Neural cell (in vitro differentiated cells): Measurements from ENCODE around the gene THRAP3. TPM values are rescaled to one million over a fixed set of nuclear protein-coding genes. Genes with fewer than 3 reads are reported as not detected.

ENCODE experiments used
- H2AFZ ChIP-seq: fragments of 200-600, 300-800 bp; sonication (generic), shearing (Covaris generic); 2 replicates; pipeline ENCODE4 v1.6.0; 2014; ENCODE audit warnings: low read depth, mild to moderate bottlenecking, antibody characterized with exemption, low read length, moderate library complexity
- H3F3A ChIP-seq: fragments of 200-600 bp; shearing (Covaris generic); 2 replicates; pipeline ENCODE4 v1.6.1; 2016; ENCODE audit warnings: mild to moderate bottlenecking, moderate library complexity, mixed read lengths, antibody characterized with exemption, low read length; ENCODE audit not compliant: insufficient read depth, poor library complexity, severe bottlenecking
- H3K27ac ChIP-seq: fragments of 200-600, 300-800 bp; sonication (generic), shearing (Covaris generic); 2 replicates; pipeline ENCODE4 v1.5.1; 2014; ENCODE audit warnings: mild to moderate bottlenecking, low read length, moderate library complexity
- H3K27me3 ChIP-seq: fragments of 300-800, 200-600 bp; sonication (generic), shearing (Covaris generic); 2 replicates; pipeline ENCODE4 v1.6.0; 2014; ENCODE audit warnings: mild to moderate bottlenecking, low read depth, low read length, moderate library complexity; ENCODE audit not compliant: insufficient read depth
- H3K36me3 ChIP-seq: fragments of 300-800, 200-600 bp; sonication (generic), shearing (Covaris generic); 2 replicates; pipeline ENCODE4 v1.5.1; 2014; ENCODE audit warnings: mild to moderate bottlenecking, antibody characterized with exemption, low read length, moderate library complexity; ENCODE audit not compliant: insufficient read depth
- H3K4me2 ChIP-seq: fragments of 300-800, 200-600 bp; sonication (generic), shearing (Covaris generic); 2 replicates; pipeline ENCODE4 v1.6.0; 2014; ENCODE audit warnings: mild to moderate bottlenecking, low read length
- H3K4me3 ChIP-seq: fragments of 300-800, 200-600 bp; sonication (generic), shearing (Covaris generic); 2 replicates; pipeline ENCODE4 v1.5.1; 2014; ENCODE audit warnings: mild to moderate bottlenecking, low read length, moderate library complexity
- H3K79me2 ChIP-seq: fragments of 200-600 bp; shearing (Covaris generic); replicated peaks from 2 replicates; pipeline ENCODE4 v1.6.0; 2014; ENCODE audit warnings: mild to moderate bottlenecking, low read length, moderate library complexity; ENCODE audit not compliant: insufficient read depth
- H3K9ac ChIP-seq: fragments of 300-800, 200-600 bp; sonication (generic), shearing (Covaris generic); 2 replicates; pipeline ENCODE4 v1.6.1; 2016; ENCODE audit warnings: mild to moderate bottlenecking, low read length, mixed read lengths
- H3K9me2 ChIP-seq: fragments of 200-600 bp; shearing (Covaris generic); 2 replicates; pipeline ENCODE4 v1.6.1; 2016; ENCODE audit warnings: mild to moderate bottlenecking, low read length, mixed read lengths; ENCODE audit not compliant: insufficient read depth
- H3K9me3 ChIP-seq: fragments of 200-600, 300-800 bp; sonication (generic), shearing (Covaris generic); 2 replicates; pipeline ENCODE4 v1.6.1; 2016; ENCODE audit warnings: mild to moderate bottlenecking, mixed run types, low read length, moderate library complexity, mixed read lengths
- H4K20me1 ChIP-seq: fragments of 200-600 bp; shearing (Covaris generic); 2 replicates; pipeline ENCODE4 v1.6.1; 2016; ENCODE audit warnings: mild to moderate bottlenecking, mixed run types; ENCODE audit not compliant: insufficient read depth
- CTCF ChIP-seq: fragments of 450-650 bp; IDR thresholded peaks from 2 replicates; pipeline ENCODE4 v1.5.1; 2014; ENCODE audit warnings: antibody characterized with exemption, mild to moderate bottlenecking, moderate library complexity; ENCODE audit not compliant: poor library complexity, severe bottlenecking
- EP300 ChIP-seq: fragments of 450-650 bp; conservative IDR thresholded peaks from 2 replicates; pipeline ENCODE4 v1.6.1; 2014; ENCODE audit warnings: antibody characterized with exemption, mild to moderate bottlenecking, moderate library complexity; ENCODE audit not compliant: poor library complexity, severe bottlenecking
- EZH2 ChIP-seq: fragments of 200-600, 300-800 bp; shearing (Covaris generic), sonication (generic); IDR thresholded peaks from 2 replicates; pipeline ENCODE4 v1.6.1; 2014; ENCODE audit warnings: antibody characterized with exemption, low read length, borderline replicate concordance, mild to moderate bottlenecking; ENCODE audit not compliant: insufficient read depth, poor library complexity, severe bottlenecking
- MXI1 ChIP-seq: fragments of 450-650 bp; conservative IDR thresholded peaks from 2 replicates; pipeline ENCODE4 v1.6.1; 2014; ENCODE audit warnings: antibody characterized with exemption, mild to moderate bottlenecking; ENCODE audit not compliant: poor library complexity, severe bottlenecking
- POLR2AphosphoS5 ChIP-seq: IDR thresholded peaks from 2 replicates; pipeline ENCODE4 v1.6.1; 2012
- RAD21 ChIP-seq: fragments of 450-650 bp; conservative IDR thresholded peaks from 2 replicates; pipeline ENCODE4 v1.6.1; 2014; ENCODE audit warnings: antibody characterized with exemption, mild to moderate bottlenecking, moderate library complexity
- REST ChIP-seq: IDR thresholded peaks from 2 replicates; pipeline ENCODE4 v1.6.1; 2012; ENCODE audit warnings: borderline replicate concordance
- SMC3 ChIP-seq: fragments of 450-650 bp; conservative IDR thresholded peaks from 2 replicates; pipeline ENCODE4 v1.6.1; 2014; ENCODE audit warnings: antibody characterized with exemption, mild to moderate bottlenecking, moderate library complexity; ENCODE audit not compliant: poor library complexity
- TAF1 ChIP-seq: IDR thresholded peaks from 2 replicates; pipeline ENCODE4 v1.6.1; 2012; ENCODE audit warnings: low read depth
- polyA plus RNA-seq: library from polyadenylated mRNA; depleted of rRNA; stranded (reverse); fragments of >200 nt; gene quantifications from 2 replicates; pipeline ENCODE4 v1.2.3, GENCODE V29; 2014

Gene THRAP3
- polyA plus RNA-seq, 1 donor from 2014 or later, result 54.4 TPM

GRCh38 chr1:36349241-36349671, 125.0 kb downstream of the THRAP3 start:
- no peaks in the 10 kb centered on the region for H3F3A ChIP-seq
- no peak overlapping the region for H3K9ac ChIP-seq
- H3K9me3 ChIP-seq, result no peaks in the 10 kb centered on the region
- H3K9me2 ChIP-seq, result no peaks in the 10 kb centered on the region
- H2AFZ ChIP-seq, result no peak overlapping the region
- H3K27me3 ChIP-seq, result no peaks in the 10 kb centered on the region
- no peak overlapping the region for H3K4me3 ChIP-seq
- H3K4me2 ChIP-seq, result no peak overlapping the region
- H3K79me2 ChIP-seq, result no peaks in the 10 kb centered on the region
- TF ChIP-seq TAF1 (no peak), CTCF (no peak), EP300 (no peak), EZH2 (no peak), SMC3 (no peak), RAD21 (no peak), POLR2AphosphoS5 (no peak), REST (no peak), MXI1 (no peak)
- no peaks in the 10 kb centered on the region for H4K20me1 ChIP-seq
- H3K27ac ChIP-seq, result no peak overlapping the region
- H3K36me3 ChIP-seq, result peaks cover 5% of the 10 kb centered on the region

GRCh38 chr1:36349839-36350238, 125.6 kb downstream of the THRAP3 start:
- no peak overlapping the region for H3K4me2 ChIP-seq
- no peaks in the 10 kb centered on the region for H3K9me3 ChIP-seq
- H3K27ac ChIP-seq, result no peak overlapping the region
- H3K27me3 ChIP-seq, result no peaks in the 10 kb centered on the region
- TF ChIP-seq POLR2AphosphoS5, result no peak
- TF ChIP-seq MXI1, result no peak
- TF ChIP-seq RAD21, result no peak
- no peak for TF ChIP-seq TAF1
- no peak for TF ChIP-seq SMC3
- no peak for TF ChIP-seq CTCF
- no peak for TF ChIP-seq EP300
- no peak for TF ChIP-seq EZH2
- no peak for TF ChIP-seq REST
- no peaks in the 10 kb centered on the region for H4K20me1 ChIP-seq
- H3K79me2 ChIP-seq, result no peaks in the 10 kb centered on the region
- no peak overlapping the region for H3K4me3 ChIP-seq
- H2AFZ ChIP-seq, result no peak overlapping the region
- H3K9me2 ChIP-seq, result no peaks in the 10 kb centered on the region
- H3K9ac ChIP-seq, result no peak overlapping the region
- peaks cover 5% of the 10 kb centered on the region for H3K36me3 ChIP-seq
- no peaks in the 10 kb centered on the region for H3F3A ChIP-seq
